ENCODE data around the gene MORN1.
"Not testable (repeated sequence)": the region's sequence is repeated elsewhere in the genome, so short reads cannot be mapped to it uniquely, and the experiment has no call there.

The MORN1 gene

GRCh38 chr1:2296614-2297013 lies 94.7 kb downstream of the MORN1 start:
- H3K4me3 ChIP-seq (ENCODE audit: low read depth, low read length): no peak overlapping the region
- no peak for TF ChIP-seq CTCF (conservative IDR thresholded peaks at IDR 0.05; ENCODE audit: low read depth, low read length)
- DNase-seq (ENCODE audit: low read depth): peak; percentile 57

GRCh38 chr1:2296211-2296610 lies 95.1 kb downstream of the MORN1 start:
- peak; percentile 61 for DNase-seq (ENCODE audit: low read depth)
- not testable (repeated sequence) for H3K4me3 ChIP-seq (ENCODE audit: low read depth, low read length)

- no peak for TF ChIP-seq CTCF (conservative IDR thresholded peaks at IDR 0.05; ENCODE audit: low read depth, low read length)
- no peak for DNase-seq (ENCODE audit: low read depth)
- no peak overlapping the region for H3K4me3 ChIP-seq (ENCODE audit: low read depth, low read length)
Observed at GRCh38 chr1:2295526-2295925, 95.8 kb downstream of the MORN1 start.

GRCh38 chr1:2294725-2295078 lies 96.7 kb downstream of the MORN1 start:
- DNase-seq (ENCODE audit: low read depth): no peak
- TF ChIP-seq CTCF (conservative IDR thresholded peaks at IDR 0.05; ENCODE audit: low read depth, low read length): no peak
- H3K4me3 ChIP-seq (ENCODE audit: low read depth, low read length): no peak overlapping the region

GRCh38 chr1:2294033-2294724 lies 97.2 kb downstream of the MORN1 start:
- H3K4me3 ChIP-seq (ENCODE audit: low read depth, low read length): no peak overlapping the region
- TF ChIP-seq CTCF (conservative IDR thresholded peaks at IDR 0.05; ENCODE audit: low read depth, low read length): no peak
- DNase-seq (ENCODE audit: low read depth): no peak

GRCh38 chr1:2292725-2293450 lies 98.5 kb downstream of the MORN1 start:
- TF ChIP-seq CTCF (conservative IDR thresholded peaks at IDR 0.05; ENCODE audit: low read depth, low read length): no peak
- no peak for DNase-seq (ENCODE audit: low read depth)
- no peak overlapping the region for H3K4me3 ChIP-seq (ENCODE audit: low read depth, low read length)

GRCh38 chr1:2291577-2291976 lies 99.8 kb downstream of the MORN1 start:
- DNase-seq (ENCODE audit: low read depth): no peak
- TF ChIP-seq CTCF (conservative IDR thresholded peaks at IDR 0.05; ENCODE audit: low read depth, low read length): no peak
- H3K4me3 ChIP-seq (ENCODE audit: low read depth, low read length): no peak overlapping the region

Data from choroid plexus epithelial cell (primary cell).